Activated naive CD4-positive, alpha-beta T cell treated with anti-CD3 and anti-CD28 coated beads for 36 hours (primary cell): ENCODE data around the gene EVI5. TPM values are rescaled to one million over a fixed set of nuclear protein-coding genes. Genes with fewer than 3 reads are reported as not detected.
A peak's percentile ranks its signal among the peaks of the same experiment; 100 is the strongest.
"Not testable (repeated sequence)": the region's sequence is repeated elsewhere in the genome, so short reads cannot be mapped to it uniquely, and the experiment has no call there.

Experiments used
- CTCF ChIA-PET: fragments of 350-600 bp; sonication (Branson Sonifier 250); formaldehyde crosslinking; loops from one replicate; lab custom pipeline; 2021; ENCODE audit warnings: antibody characterized with exemption; lab: Charles Lee
- DNase-seq: peaks from one replicate; pipeline ENCODE4 v3.0.0-alpha.2; 2020
- H3K27ac Mint-ChIP-seq: one replicate; pipeline ENCODE4 v1.8.0; 2021; ENCODE audit warnings: mild to moderate bottlenecking, mixed read lengths
- H3K27me3 Mint-ChIP-seq: one replicate; pipeline ENCODE4 v1.8.0; 2021; ENCODE audit warnings: low read depth, mixed read lengths
- H3K36me3 Mint-ChIP-seq: one replicate; pipeline ENCODE4 v1.8.0; 2021; ENCODE audit warnings: low read depth, mixed read lengths
- H3K4me1 Mint-ChIP-seq: one replicate; pipeline ENCODE4 v1.8.0; 2021; ENCODE audit warnings: low read depth, mixed read lengths
- H3K4me3 Mint-ChIP-seq: one replicate; pipeline ENCODE4 v1.8.0; 2021; ENCODE audit warnings: mild to moderate bottlenecking, moderate library complexity, mixed read lengths
- H3K9me3 Mint-ChIP-seq: one replicate; pipeline ENCODE4 v1.8.0; 2021; ENCODE audit warnings: mixed read lengths
- intact Hi-C: fragments of 100-400 bp; cut with micrococcal nuclease; formaldehyde crosslinking; loops from one replicate; pipeline ENCODE4 v1.15.1; 2023
- total RNA-seq, 2 experiments: library from RNA; stranded (reverse); gene quantifications; one replicate each; pipeline ENCODE4 v1.2.3, GENCODE V29; 2021

The EVI5 gene
- total RNA-seq, 2 experiments from 2014 or later = 13.8 to 14.0 TPM

DNA sequence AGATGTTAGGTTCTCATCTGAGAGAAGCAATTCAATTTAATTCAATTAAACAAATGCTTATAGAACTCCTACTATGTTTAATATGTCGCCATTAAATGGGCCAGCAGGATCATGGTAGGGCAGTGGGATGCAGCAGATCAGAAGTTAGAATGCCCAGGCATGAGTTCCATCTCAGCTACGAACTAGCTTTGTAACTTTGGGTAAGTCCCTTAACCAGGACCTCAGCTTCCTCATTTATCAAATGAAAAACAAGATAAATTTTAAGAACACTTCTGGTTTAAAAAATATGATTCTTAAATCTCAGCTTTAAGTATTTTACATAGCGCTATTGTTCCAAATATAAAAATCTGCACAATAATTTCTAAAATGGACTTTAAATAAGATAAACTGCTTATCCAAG is 230.7 kb downstream of the EVI5 start:
- DNase-seq = no peak
- H3K27me3 Mint-ChIP-seq = no peaks in the 10 kb centered on the region
- peaks cover 4% of the 10 kb centered on the region for H3K9me3 Mint-ChIP-seq
- no peak overlapping the region for H3K4me3 Mint-ChIP-seq
- H3K36me3 Mint-ChIP-seq = peaks cover 64% of the 10 kb centered on the region
- CTCF ChIA-PET = interaction anchor here (0.6 to 1.7 kb wide), 5 partner anchors 15 to 198 kb away, joined by 3 to 8 read pairs (median 3); no protein-coding TSS in a partner anchor
- peaks cover 53% of the 10 kb centered on the region for H3K4me1 Mint-ChIP-seq
- H3K27ac Mint-ChIP-seq = no peak overlapping the region
- intact Hi-C loops = no loop called here

DNA sequence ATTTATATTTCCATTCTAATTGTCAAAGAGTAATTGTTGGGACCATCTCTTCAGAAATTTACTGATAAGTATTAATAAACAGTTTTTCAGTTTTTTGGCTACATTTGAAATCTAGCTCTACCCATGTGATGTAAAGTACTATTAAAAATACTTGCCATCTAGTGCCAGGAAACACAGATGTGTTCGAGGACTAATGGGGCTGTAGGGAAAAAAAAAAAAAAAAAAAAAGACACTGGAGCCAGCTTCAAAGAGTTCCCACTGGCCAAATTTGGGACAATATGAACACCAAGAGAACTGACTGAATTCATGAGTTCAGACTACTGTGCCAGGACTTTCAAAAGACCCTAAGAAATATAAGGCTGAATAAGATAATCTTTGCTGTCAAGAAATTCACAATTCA is 233.0 kb downstream of the EVI5 start:
- CTCF ChIA-PET = interaction anchor here (1.5 kb wide), 1 partner anchor 48 kb away, joined by 3 read pairs; no protein-coding TSS in a partner anchor
- H3K9me3 Mint-ChIP-seq = peaks cover 5% of the 10 kb centered on the region
- H3K36me3 Mint-ChIP-seq = peaks cover 69% of the 10 kb centered on the region
- DNase-seq = no peak
- intact Hi-C loops = no loop called here
- peak overlapping the region; percentile 24 for H3K27ac Mint-ChIP-seq
- H3K4me1 Mint-ChIP-seq = peaks cover 48% of the 10 kb centered on the region
- H3K4me3 Mint-ChIP-seq = no peak overlapping the region
- H3K27me3 Mint-ChIP-seq = no peaks in the 10 kb centered on the region

- H3K4me1 Mint-ChIP-seq = peaks cover 57% of the 10 kb centered on the region
- intact Hi-C loops = no loop called here
- CTCF ChIA-PET = interaction anchor here (1.3 to 2.0 kb wide), 2 partner anchors 16 to 27 kb away, joined by 3 to 5 read pairs; no protein-coding TSS in a partner anchor
- peaks cover 4% of the 10 kb centered on the region for H3K9me3 Mint-ChIP-seq
- H3K27ac Mint-ChIP-seq = no peak overlapping the region
- H3K4me3 Mint-ChIP-seq = no peak overlapping the region
- no peaks in the 10 kb centered on the region for H3K27me3 Mint-ChIP-seq
- peaks cover 64% of the 10 kb centered on the region for H3K36me3 Mint-ChIP-seq
- no peak for DNase-seq
These were observed 240.1 kb downstream of the EVI5 start for GRCh38 chr1:92544756-92545165.

DNA sequence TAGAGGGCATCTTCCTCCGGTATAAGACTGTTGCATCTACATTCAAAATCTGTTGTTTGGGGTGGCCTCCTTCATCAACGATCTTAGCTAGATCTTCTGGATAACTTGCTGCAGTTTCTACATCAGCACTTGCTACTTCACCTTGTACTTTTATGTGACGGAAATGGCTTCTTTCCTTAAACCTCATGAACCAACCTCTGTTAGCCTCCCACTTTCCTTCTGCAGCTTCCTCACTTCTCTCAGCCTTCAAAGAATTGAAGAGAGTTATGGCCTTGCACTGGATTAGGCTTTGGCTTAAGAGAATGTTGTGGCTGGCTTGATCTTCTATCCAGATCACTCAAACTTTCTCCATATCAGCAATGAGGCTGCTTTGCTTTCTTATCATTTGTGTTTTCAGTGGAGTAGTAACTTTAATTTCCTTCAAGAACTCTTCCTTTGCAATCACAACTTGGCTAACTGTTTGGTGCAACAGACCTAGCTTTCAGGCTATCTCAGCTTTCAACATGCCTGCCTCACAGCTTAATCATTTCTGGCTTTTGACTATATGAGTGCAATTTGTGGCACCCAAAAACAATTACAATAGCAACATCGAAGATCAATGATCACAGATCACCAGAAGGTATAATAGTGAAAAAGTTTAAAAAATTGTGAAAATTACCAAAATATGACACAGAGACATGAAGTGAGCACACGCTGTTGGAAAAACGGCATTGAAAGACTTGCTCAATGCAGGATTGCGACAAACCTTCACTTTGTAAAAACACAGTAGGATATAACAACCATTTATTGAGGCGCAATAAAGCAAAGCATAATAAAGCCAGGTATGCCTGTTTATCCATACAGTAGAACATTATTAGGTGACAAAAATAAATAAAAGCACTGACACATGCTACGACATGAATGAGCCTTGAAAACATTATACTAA is 241.5 kb downstream of the EVI5 start:
- intact Hi-C loops = no loop called here
- H3K36me3 Mint-ChIP-seq = peaks cover 58% of the 10 kb centered on the region
- peaks cover 66% of the 10 kb centered on the region for H3K4me1 Mint-ChIP-seq
- CTCF ChIA-PET = interaction anchor here (0.6 to 2.0 kb wide), 4 partner anchors 28 to 462 kb away, joined by 3 to 5 read pairs (median 3); no protein-coding TSS in a partner anchor
- H3K9me3 Mint-ChIP-seq = no peaks in the 10 kb centered on the region
- no peak for DNase-seq
- H3K27me3 Mint-ChIP-seq = no peaks in the 10 kb centered on the region
- H3K4me3 Mint-ChIP-seq = no peak overlapping the region
- peak overlapping the region; percentile 43 for H3K27ac Mint-ChIP-seq

- peaks cover 50% of the 10 kb centered on the region for H3K36me3 Mint-ChIP-seq
- CTCF ChIA-PET = interaction anchor here (0.6 to 2.8 kb wide), 16 partner anchors 16 to 221 kb away, joined by 3 to 20 read pairs (median 5); no protein-coding TSS in a partner anchor
- H3K27ac Mint-ChIP-seq = peak overlapping the region; percentile 94
These were observed 246.4 kb downstream of the EVI5 start for GRCh38 chr1:92538413-92539061.

GRCh38 chr1:92538048-92538412 is 246.9 kb downstream of the EVI5 start:
- CTCF ChIA-PET = interaction anchor here (0.6 to 2.8 kb wide), 19 partner anchors 15 to 228 kb away, joined by 3 to 20 read pairs (median 4); no protein-coding TSS in a partner anchor
- peaks cover 50% of the 10 kb centered on the region for H3K36me3 Mint-ChIP-seq
- intact Hi-C loops = loop anchor here (1.0 to 5.0 kb wide), 16 partner anchors 18 to 982 kb away; partner anchors contain the start of genes DIPK1A, GFI1 and RPL5
- H3K9me3 Mint-ChIP-seq = peaks cover 3% of the 10 kb centered on the region
- H3K4me1 Mint-ChIP-seq = peaks cover 82% of the 10 kb centered on the region
- H3K27me3 Mint-ChIP-seq = no peaks in the 10 kb centered on the region
- peak; percentile 40 for DNase-seq
- peak overlapping the region; percentile 94 for H3K27ac Mint-ChIP-seq
- H3K4me3 Mint-ChIP-seq = peak overlapping the region; percentile 65

More at GRCh38 chr1:92538413-92539061, 246.4 kb downstream of the EVI5 start:
- Mint-ChIP-seq H3K27me3 (no peaks in the 10 kb centered on the region), H3K9me3 (peaks cover 3% of the 10 kb centered on the region), H3K4me3 (peak overlapping the region; percentile 65), H3K4me1 (peaks cover 82% of the 10 kb centered on the region)
- intact Hi-C loops = loop anchor here (1.0 to 5.0 kb wide), 16 partner anchors 18 to 982 kb away; partner anchors contain the start of genes DIPK1A, GFI1 and RPL5
- peak; percentile 51 for DNase-seq

DNA sequence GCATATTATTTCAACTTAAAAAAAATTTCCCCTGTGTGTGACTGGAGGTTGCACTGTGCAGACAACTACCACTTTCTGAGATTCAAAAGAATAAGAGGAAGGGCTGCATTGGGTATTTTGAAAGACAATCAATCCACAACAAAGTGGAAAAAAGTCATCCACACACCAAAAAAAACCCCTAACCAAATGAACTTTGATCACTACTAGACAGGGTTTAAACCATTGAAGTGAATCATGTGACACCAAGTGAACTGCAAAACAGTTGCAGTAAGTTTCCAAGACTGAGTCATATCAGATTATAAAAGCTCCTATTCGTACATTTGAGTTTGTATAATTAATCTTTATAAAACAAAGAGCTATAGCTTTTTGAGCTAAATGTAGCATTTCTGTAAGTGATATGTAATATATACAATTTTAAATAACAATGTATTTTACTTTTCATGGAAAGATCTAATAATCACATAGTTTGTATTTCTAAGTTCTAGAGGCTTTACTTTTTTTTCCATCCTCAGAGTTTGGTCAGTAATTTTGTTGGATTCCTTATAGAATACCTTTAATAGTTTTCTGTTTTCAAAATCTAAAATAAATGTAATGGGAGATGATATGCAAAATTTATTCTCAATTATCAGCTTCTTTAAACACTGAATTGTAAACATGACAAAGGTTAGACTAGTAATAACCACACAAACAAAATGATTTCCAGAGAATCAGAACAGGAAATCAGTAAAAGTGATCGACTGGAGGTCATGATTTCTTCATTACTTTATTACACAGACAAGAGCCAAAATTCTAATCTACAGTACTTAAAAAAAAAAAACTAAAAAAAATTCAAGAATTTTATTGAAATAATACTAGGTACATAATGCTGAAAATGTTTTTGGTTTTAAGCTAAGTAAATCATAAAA is 247.7 kb downstream of the EVI5 start:
- intact Hi-C loops = loop anchor here (1.0 to 5.0 kb wide), 5 partner anchors 247 to 660 kb away; partner anchors contain the start of genes DIPK1A and RPL5
- peaks cover 52% of the 10 kb centered on the region for H3K36me3 Mint-ChIP-seq
- CTCF ChIA-PET = interaction anchor here (0.7 to 2.8 kb wide), 13 partner anchors 14 to 227 kb away, joined by 3 to 20 read pairs (median 4); partner anchors contain the start of gene GFI1

GRCh38 chr1:92536211-92536979 is 248.5 kb downstream of the EVI5 start:
- intact Hi-C loops = loop anchor here (5.0 kb wide), 4 partner anchors 296 to 659 kb away; partner anchors contain the start of genes DIPK1A and RPL5
- Mint-ChIP-seq H3K9me3 (peaks cover 3% of the 10 kb centered on the region), H3K27ac (peak overlapping the region; percentile 88), H3K36me3 (peaks cover 49% of the 10 kb centered on the region), H3K4me3 (peak overlapping the region; percentile 40), H3K4me1 (peaks cover 86% of the 10 kb centered on the region), H3K27me3 (no peaks in the 10 kb centered on the region)
- no peak for DNase-seq
- CTCF ChIA-PET = interaction anchor here (0.8 to 2.7 kb wide), 7 partner anchors 24 to 61 kb away, joined by 3 to 20 read pairs (median 4); partner anchors contain the start of gene GFI1

More for the DNA sequence above, 247.7 kb downstream of the EVI5 start:
- Mint-ChIP-seq H3K9me3 (peaks cover 3% of the 10 kb centered on the region), H3K4me3 (peak overlapping the region; percentile 57), H3K27me3 (no peaks in the 10 kb centered on the region), H3K27ac (peak overlapping the region; percentile 88), H3K4me1 (peaks cover 83% of the 10 kb centered on the region)
- DNase-seq = peak; percentile 30

GRCh38 chr1:92532371-92532770 is 252.5 kb downstream of the EVI5 start:
- H3K4me3 Mint-ChIP-seq = peak overlapping the region; percentile 32
- intact Hi-C loops = loop anchor here (1.0 kb wide), 1 partner anchor 30 kb away; no protein-coding TSS in a partner anchor
- CTCF ChIA-PET, DNase-seq, H3K9me3 Mint-ChIP-seq, H3K27me3 Mint-ChIP-seq: not testable (repeated sequence)
- H3K27ac Mint-ChIP-seq = peak overlapping the region; percentile 94
- peaks cover 58% of the 10 kb centered on the region for H3K36me3 Mint-ChIP-seq
- H3K4me1 Mint-ChIP-seq = peaks cover 62% of the 10 kb centered on the region

GRCh38 chr1:92531939-92532338 is 253.0 kb downstream of the EVI5 start:
- H3K27me3 Mint-ChIP-seq, DNase-seq, H3K9me3 Mint-ChIP-seq: not testable (repeated sequence)
- CTCF ChIA-PET = interaction anchor here (1.0 kb wide), 1 partner anchor 68 kb away, joined by 3 read pairs; no protein-coding TSS in a partner anchor
- intact Hi-C loops = loop anchor here (1.0 kb wide), 1 partner anchor 30 kb away; no protein-coding TSS in a partner anchor
- H3K27ac Mint-ChIP-seq = peak overlapping the region; percentile 94
- H3K36me3 Mint-ChIP-seq = peaks cover 60% of the 10 kb centered on the region
- peak overlapping the region; percentile 17 for H3K4me3 Mint-ChIP-seq
- H3K4me1 Mint-ChIP-seq = peaks cover 60% of the 10 kb centered on the region
